ENCODE measurements around the gene CCDC154.
"Not testable (repeated sequence)": the region's sequence is repeated elsewhere in the genome, so short reads cannot be mapped to it uniquely, and the experiment has no call there.

Gene CCDC154

GRCh38 chr16:1443980-1444729 lies at the start of gene CCDC154:
TSS of gene CCDC154 (minus strand) at chr16:1444556. CDS start at chr16:1444322, 234 bp downstream.
- no peak for DNase-seq (ENCODE audit: low spot score)

- no peak for DNase-seq (ENCODE audit: low spot score)
These were observed 49.4 kb upstream of the CCDC154 start for GRCh38 chr16:1493746-1494094.

DNA sequence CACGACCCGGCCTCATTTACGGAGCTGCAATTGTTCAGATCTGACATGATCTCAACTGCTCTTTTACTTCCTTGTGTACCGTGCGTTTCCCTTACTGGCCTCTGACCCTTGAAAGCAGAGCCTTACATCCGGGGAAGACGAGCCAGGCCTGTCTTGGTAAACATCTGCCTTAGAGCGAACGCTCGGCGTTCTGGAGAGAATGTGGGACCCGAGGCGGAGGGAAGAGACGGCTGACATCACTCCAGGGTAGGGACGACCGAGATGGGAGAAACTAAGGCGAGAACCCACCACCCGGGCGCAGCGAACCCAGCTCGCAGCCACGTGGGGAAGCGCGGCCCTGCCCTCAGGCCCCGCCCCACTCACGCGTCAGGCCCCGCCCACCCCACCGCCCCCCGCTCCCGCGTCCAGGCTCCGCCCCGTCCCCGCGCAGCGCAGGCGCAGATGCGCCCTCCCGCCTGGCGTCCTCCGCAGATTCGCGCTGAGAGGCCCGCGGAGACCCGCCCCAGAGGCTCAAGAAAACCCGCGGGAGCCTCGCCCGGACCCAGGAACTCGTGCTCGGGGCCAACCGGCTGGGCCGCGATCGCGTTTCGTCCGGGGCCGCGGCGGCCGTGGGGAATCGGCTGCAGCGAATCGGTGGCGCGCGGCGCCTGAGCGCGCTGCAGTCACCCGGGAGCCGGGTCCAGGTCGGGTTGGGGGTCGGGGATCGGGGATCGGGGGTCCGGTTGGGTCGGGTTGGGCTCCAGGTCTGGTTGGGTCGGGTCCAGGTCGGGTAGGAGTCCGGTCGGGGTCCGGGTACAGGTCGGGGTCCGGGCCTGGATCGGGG lies 48.8 kb upstream of the CCDC154 start, which contains the start of gene TELO2:
Gene TELO2 (plus strand): TSS at position 438 of the 823 bp plus-strand sequence. CDS start 922 bp downstream, outside the sequence.
- peak; percentile 94 for DNase-seq (ENCODE audit: low spot score)

- no peak for DNase-seq (ENCODE audit: low spot score)
These were observed 47.9 kb upstream of the CCDC154 start for GRCh38 chr16:1492082-1492922.

DNA sequence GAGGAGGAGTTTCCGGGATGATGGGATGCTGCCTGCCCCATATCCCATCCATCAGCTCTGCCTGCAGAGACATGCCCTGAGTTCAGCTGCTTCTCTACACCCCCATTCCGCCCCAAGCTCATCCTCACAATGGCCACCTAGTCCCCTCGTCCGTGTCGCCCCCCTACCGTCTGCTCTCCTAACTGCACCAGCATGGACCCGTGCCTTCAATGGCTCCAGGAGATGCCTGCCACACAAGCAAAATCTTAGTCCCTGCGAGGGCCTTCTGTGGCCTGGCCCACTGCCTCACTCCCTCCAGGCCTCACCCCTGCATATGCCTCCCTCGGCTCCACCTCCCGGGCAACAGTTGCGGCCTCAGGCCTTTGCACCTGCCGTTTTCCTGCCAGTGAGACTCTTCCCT lies 47.0 kb upstream of the CCDC154 start:
- DNase-seq (ENCODE audit: low spot score): no peak

- DNase-seq (ENCODE audit: low spot score): no peak
These were observed 44.7 kb upstream of the CCDC154 start for GRCh38 chr16:1489077-1489476.

DNA sequence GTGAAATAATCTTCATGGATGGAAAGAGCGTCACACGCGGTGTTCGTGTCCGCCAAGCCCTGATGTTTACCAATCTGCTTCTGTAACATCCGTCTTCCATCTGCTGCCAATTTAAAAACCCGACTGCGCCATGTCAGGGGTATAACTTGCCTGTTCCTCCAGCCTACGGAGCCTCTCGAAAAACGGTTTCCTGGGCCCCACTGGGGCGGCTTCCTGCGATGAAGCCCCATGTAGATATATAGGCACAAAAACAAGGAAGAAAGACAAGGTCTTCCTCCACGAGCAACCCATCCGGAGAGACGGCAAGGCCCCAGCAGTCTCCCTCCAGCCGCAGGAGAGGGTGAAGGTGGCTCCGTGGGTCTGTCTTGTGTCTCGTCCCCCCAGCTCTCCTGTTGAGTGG lies 44.3 kb upstream of the CCDC154 start, which contains the start of gene PTX4:
Gene PTX4 (minus strand): TSS at position 326 of the 400 bp plus-strand sequence. CDS start 35 bp downstream, at position 291.
- DNase-seq (ENCODE audit: low spot score): no peak

- no peak for DNase-seq (ENCODE audit: low spot score)
These were observed 43.8 kb upstream of the CCDC154 start for GRCh38 chr16:1488054-1488601.

DNA sequence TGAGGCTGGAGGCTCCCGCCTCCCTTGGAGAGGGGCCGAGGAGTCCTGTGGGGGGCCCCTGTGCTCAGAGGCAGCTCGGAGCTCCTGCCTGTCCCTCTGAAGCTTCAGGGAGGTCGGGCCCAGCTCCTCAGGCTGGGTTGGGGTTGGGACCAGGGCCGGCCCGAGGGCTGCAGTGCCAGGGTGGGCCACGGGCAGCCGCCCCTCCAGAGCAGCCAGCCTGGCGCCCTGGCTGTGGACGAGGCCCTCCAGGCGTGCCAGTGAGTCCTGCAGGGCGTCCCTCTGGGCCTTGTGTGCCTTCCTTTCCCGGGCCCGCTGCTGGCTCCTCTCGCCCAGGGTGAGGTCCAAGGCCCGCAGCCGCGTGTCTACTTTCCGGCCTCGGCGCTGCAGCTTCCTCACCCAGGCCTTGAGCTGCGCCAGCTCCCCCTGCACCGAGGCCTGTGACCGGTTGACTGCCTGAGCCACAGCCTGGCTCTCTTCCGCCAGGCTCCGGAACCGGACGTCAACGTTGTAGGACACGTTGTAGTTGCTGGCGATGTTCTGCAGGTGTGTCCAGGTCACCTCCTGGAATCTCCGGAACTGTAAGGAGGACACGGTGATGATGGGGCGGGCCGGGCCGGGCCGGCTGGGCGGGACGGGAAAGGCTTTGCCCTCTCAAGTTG lies 43.2 kb upstream of the CCDC154 start:
- DNase-seq (ENCODE audit: low spot score): no peak

DNA sequence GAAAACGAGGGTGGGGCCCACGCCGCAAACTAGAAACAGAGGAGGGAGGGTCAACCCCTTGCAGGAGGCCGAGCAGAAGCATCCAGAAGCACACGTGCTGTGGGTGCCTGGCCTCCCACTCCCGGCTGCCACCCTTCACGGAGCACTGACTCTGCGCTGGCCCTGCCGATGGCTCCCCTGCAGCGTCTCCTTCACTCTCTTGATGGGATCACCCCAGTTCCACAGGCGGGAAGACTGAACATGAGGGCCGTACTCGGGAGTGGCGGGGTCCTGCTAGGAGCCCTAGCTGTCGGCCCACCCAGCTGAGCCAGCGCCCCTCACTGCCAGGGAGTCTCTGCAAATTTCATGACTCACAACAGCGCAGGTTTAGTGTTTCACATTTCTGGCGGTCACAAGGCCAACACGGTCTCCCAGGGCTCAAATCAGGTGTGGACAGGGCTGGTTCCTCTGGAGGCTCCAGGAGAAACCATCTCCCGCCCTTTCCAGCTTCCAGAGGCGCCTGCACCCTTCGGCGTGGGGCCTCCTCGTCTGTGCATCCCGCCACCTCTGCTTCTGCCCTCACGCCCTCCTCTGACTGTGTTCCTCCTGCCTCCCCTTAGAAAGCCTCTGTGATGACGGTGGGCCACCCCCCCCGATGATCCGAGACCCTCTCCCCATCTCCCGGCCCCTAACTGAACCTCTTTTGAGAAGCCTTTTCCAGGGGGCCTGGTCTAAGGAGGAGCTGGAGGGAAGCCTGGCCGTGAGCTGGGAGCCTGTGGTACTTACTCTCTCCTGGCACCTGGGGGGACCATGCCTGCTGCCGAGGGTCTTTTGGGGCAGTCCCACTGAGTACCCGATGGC lies 42.4 kb upstream of the CCDC154 start:
- DNase-seq (ENCODE audit: low spot score): no peak

DNA sequence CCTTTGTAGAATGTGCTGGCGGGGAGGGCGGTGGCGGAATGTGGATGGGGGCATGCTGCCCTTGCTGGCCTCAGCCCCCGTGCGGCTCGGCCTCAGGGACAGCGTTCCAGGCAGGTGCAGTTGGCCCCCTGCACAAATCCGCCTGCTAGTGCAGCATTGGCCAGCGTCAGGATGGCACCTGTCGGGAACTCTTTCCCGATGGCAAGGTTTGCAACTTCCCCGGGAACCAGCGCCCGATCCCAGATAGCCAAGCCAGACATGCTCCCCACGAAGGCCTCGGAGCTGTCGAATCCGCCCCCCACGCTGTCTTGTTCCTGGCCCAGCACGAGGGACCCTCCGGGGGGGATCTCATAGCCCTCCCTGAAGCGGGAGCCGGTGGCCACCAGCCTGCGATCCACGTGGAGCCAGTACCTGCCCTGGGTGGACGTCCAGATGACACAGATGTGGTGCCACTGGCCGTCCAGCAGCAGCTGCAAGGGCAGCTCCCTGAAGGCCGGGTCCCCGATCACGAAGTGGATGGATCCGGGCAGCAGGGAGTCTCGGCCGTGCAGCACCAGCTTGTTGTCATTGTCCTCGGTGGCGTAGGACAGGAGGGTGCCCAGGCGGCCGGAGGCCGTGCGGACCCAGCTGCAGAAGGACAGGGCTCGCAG lies 41.6 kb upstream of the CCDC154 start:
- DNase-seq (ENCODE audit: low spot score): no peak

GRCh38 chr16:1481906-1482835 lies 37.8 kb upstream of the CCDC154 start:
- no peak for DNase-seq (ENCODE audit: low spot score)

DNA sequence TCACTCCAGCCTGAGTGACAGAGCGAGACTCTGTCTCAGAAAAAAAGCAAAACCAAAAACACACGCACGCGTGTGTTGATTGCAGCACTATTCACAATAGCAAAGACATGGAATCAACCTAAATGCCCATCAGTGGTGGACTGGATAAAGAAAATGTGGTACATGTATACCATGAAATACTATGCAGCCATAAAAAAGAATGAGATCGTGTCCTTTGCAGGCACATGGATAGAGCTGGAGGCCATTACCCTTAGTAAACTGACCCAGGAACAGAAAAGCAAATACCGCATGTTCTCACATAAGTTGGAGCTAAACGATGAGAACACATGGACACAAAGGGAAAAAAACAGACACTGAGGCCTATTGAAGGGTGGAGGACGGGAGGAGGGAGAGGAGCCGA lies 34.6 kb upstream of the CCDC154 start:
- DNase-seq (ENCODE audit: low spot score): not testable (repeated sequence)

DNA sequence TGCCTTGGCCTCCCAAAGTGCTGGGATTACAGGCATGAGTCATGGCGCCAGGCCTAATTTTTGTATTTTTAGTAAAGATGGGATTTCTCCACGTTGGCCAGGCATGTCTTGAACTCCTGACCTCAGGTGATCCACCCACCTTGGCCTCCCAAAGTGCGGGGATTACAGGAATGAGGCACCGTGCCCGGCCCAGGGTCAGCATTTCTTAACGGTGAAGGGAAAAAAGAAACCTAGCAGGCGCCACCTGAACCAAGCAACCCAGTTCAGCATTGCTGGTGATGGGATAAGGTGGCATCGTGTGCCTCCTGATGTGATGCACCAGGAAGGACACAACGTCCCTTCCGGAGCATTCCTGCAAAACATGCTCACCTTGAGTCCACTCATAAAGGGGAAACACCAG lies 32.7 kb upstream of the CCDC154 start:
- no peak for DNase-seq (ENCODE audit: low spot score)

DNA sequence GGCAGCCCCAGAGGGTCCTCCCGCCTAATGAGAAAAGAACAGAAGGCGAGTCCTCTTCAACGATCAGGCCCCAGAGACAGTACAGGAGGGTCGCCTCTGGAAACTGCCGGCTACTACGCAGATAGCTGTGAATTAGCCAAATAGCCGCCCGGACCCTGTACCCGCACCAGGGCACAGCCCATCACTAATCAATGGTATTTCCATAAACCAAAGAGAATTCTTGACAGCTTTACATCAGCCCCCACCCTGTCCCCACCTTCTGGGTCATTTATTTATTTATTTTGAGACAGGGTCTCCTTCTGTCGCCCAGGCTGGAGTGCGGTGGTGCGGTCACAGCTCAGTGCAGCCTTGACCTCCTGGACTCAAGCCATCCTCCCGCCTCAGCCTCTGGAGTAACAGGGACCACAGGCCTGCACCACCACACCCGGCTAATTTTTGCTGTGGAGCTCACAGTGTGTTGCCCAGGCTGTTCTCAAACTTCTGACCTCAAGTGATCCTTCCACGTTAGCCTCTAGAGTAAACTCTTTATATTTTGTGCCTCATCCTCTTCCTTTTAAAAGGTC lies 31.3 kb upstream of the CCDC154 start:
- no peak for DNase-seq (ENCODE audit: low spot score)

- DNase-seq (ENCODE audit: low spot score): peak; percentile 94
These were observed 30.6 kb upstream of the CCDC154 start, which contains the start of gene CLCN7 for GRCh38 chr16:1474796-1475551. TSS of gene CLCN7 (minus strand) at chr16:1475028. CDS start at chr16:1474974, 54 bp downstream.

- DNase-seq (ENCODE audit: low spot score): no peak
These were observed 29.9 kb upstream of the CCDC154 start for GRCh38 chr16:1474082-1474795.

All from ecto neural progenitor cell (in vitro differentiated cells).